SK-N-SH (cell line): ENCODE data around the gene MRPL40. TPM values are rescaled to one million over a fixed set of nuclear protein-coding genes. Genes with fewer than 3 reads are reported as not detected.

Experiments
- CTCF ChIA-PET: fragments of 300-600, 350-600 bp; formaldehyde crosslinking; extraction: SDS; loops from one replicate; lab custom pipeline; 2021; lab: Yijun Ruan, JAX
- POLR2A ChIA-PET: fragments of 350-600 bp; sonication (Branson Sonifier 250); formaldehyde crosslinking; extraction: SDS; loops from one replicate; lab custom pipeline; 2020; ENCODE audit warnings: antibody characterized with exemption, inconsistent platforms; lab: Yijun Ruan, JAX
- DNase-seq: peaks from one replicate; pipeline ENCODE4 v3.0.0; 2012
- H2AFZ ChIP-seq: fragments of 200-600 bp; sonication (generic); 2 replicates; pipeline ENCODE4 v1.8.1; 2016; ENCODE audit warnings: antibody characterized with exemption, mild to moderate bottlenecking, low read depth
- H3F3A ChIP-seq: fragments of 200-600 bp; sonication (generic); replicated peaks from 2 replicates; pipeline ENCODE3; 2016; ENCODE audit warnings: antibody characterized with exemption, mild to moderate bottlenecking; ENCODE audit not compliant: insufficient read depth
- H3K27ac ChIP-seq, 2 experiments: fragments of 200-500 bp in 1 of 2; fragments of 200-600 bp in 1 of 2; sonication (Bioruptor generic) in 1 of 2; sonication (generic), shearing (Covaris generic) in 1 of 2; 2 replicates each; pipeline versions ENCODE4 v1.5.1 to v1.6.1; 2014 to 2016; ENCODE audit warnings: low read depth in 2 of 2, inconsistent platforms in 1 of 2, low read length in 1 of 2, mild to moderate bottlenecking in 1 of 2, mixed read lengths in 1 of 2
- H3K27me3 ChIP-seq: fragments of 200-600 bp; sonication (generic), shearing (Covaris generic); 2 replicates; pipeline ENCODE4 v1.6.1; 2016; ENCODE audit warnings: mixed run types; ENCODE audit not compliant: insufficient read depth
- H3K36me3 ChIP-seq, 2 experiments: fragments of 200-500 bp in 1 of 2; fragments of 200-600 bp in 1 of 2; sonication (Bioruptor generic) in 1 of 2; sonication (generic) in 1 of 2; replicated peaks in 1 of 2; 2 replicates each; pipeline versions ENCODE3 to v1.5.1; 2014 to 2016; ENCODE audit warnings: low read length in 1 of 2, mild to moderate bottlenecking in 1 of 2; ENCODE audit not compliant: insufficient read depth in 2 of 2, control insufficient read depth in 1 of 2
- H3K4me1 ChIP-seq, 2 experiments: fragments of 200-500 bp in 1 of 2; fragments of 200-600 bp in 1 of 2; sonication (Bioruptor generic) in 1 of 2; sonication (generic), shearing (Covaris generic) in 1 of 2; 2 replicates each; pipeline versions ENCODE4 v1.5.1 to v1.6.1; 2014 to 2016; ENCODE audit warnings: low read depth in 1 of 2, low read length in 1 of 2, mixed run types in 1 of 2; ENCODE audit not compliant: insufficient read depth in 2 of 2, control insufficient read depth in 1 of 2
- H3K4me2 ChIP-seq: fragments of 200-600 bp; sonication (generic), shearing (Covaris generic); 2 replicates; pipeline ENCODE4 v1.6.1; 2017; ENCODE audit warnings: mixed run types
- H3K4me3 ChIP-seq, 2 experiments: fragments of 200-500 bp in 1 of 2; fragments of 200-600 bp in 1 of 2; sonication (Bioruptor generic) in 1 of 2; sonication (generic), shearing (Covaris generic) in 1 of 2; 2 replicates each; pipeline versions ENCODE4 v1.5.1 to v1.8.1; 2014 to 2016; ENCODE audit warnings: low read depth in 2 of 2, inconsistent platforms in 1 of 2, low read length in 1 of 2, mild to moderate bottlenecking in 1 of 2, mixed read lengths in 1 of 2, moderate library complexity in 1 of 2
- H3K79me2 ChIP-seq: fragments of 200-600 bp; sonication (generic); 2 replicates; pipeline ENCODE4 v1.8.1; 2017; ENCODE audit warnings: mild to moderate bottlenecking; ENCODE audit not compliant: insufficient read depth
- H3K9ac ChIP-seq: fragments of 200-600 bp; sonication (generic); 2 replicates; pipeline ENCODE4 v1.6.1; 2017; ENCODE audit warnings: mixed run types
- H3K9me2 ChIP-seq: fragments of 200-600 bp; sonication (generic); 2 replicates; pipeline ENCODE4 v1.6.1; 2017; ENCODE audit warnings: mixed run types
- H3K9me3 ChIP-seq: fragments of 200-600 bp; sonication (generic); 2 replicates; pipeline ENCODE4 v1.6.1; 2017; ENCODE audit warnings: mixed run types, mild to moderate bottlenecking, moderate library complexity
- H4K20me1 ChIP-seq: fragments of 200-600 bp; sonication (generic); 2 replicates; pipeline ENCODE4 v1.6.1; 2017; ENCODE audit warnings: mild to moderate bottlenecking, mixed run types; ENCODE audit not compliant: insufficient read depth
- ELF1 ChIP-seq: IDR thresholded peaks from 2 replicates; pipeline ENCODE4 v1.4.0; 2012
- EP300 ChIP-seq, 2 experiments: IDR thresholded peaks; 2 replicates each; pipeline versions ENCODE4 v1.4.0 to v1.6.1; 2012; ENCODE audit warnings: borderline replicate concordance in 1 of 2, low read depth in 1 of 2, low read length in 1 of 2
- EZH2phosphoT487 ChIP-seq: fragments of 200-600 bp; sonication (generic); IDR thresholded peaks from 2 replicates; pipeline ENCODE4 v1.6.1; 2017; ENCODE audit warnings: low read depth, mixed run types, mild to moderate bottlenecking, antibody characterized with exemption, moderate library complexity, borderline replicate concordance
- GABPA ChIP-seq: IDR thresholded peaks from 2 replicates; pipeline ENCODE4 v1.4.0; 2012; ENCODE audit warnings: low read depth, mild to moderate bottlenecking
- GATA2 ChIP-seq: sonication (generic); formaldehyde crosslinking; IDR thresholded peaks from 2 replicates; pipeline ENCODE4 v1.5.0; 2020; ENCODE audit warnings: mild to moderate bottlenecking, missing genetic modification reagents
- NRF1 ChIP-seq: IDR thresholded peaks from 2 replicates; pipeline ENCODE4 v1.6.1; 2012; ENCODE audit warnings: low read depth, mild to moderate bottlenecking, low read length
- POLR2AphosphoS5 ChIP-seq: IDR thresholded peaks from 2 replicates; pipeline ENCODE4 v1.6.1; 2012; ENCODE audit warnings: low read depth, low read length
- RCOR1 ChIP-seq: fragments of 150-350 bp; IDR thresholded peaks from 2 replicates; pipeline ENCODE4 v1.6.1; 2017; ENCODE audit warnings: antibody characterized with exemption, low read length
- SIN3A ChIP-seq: IDR thresholded peaks from 2 replicates; pipeline ENCODE4 v1.6.1; 2012; ENCODE audit warnings: low read depth, mild to moderate bottlenecking, low read length, moderate library complexity, borderline replicate concordance
- TAF1 ChIP-seq: IDR thresholded peaks from 2 replicates; pipeline ENCODE4 v1.6.1; 2012; ENCODE audit warnings: low read depth, mild to moderate bottlenecking, low read length, moderate library complexity, borderline replicate concordance
- TCF12 ChIP-seq: IDR thresholded peaks from 2 replicates; pipeline ENCODE4 v1.4.0; 2012
- TEAD4 ChIP-seq: IDR thresholded peaks from 2 replicates; pipeline ENCODE4 v1.4.0; 2012; ENCODE audit warnings: mild to moderate bottlenecking, borderline replicate concordance; ENCODE audit not compliant: insufficient read depth
- YY1 ChIP-seq: IDR thresholded peaks from 2 replicates; pipeline ENCODE4 v1.4.0; 2012; ENCODE audit warnings: low read depth, mild to moderate bottlenecking
- WGBS: methylation state at CpG from one replicate; pipeline ENCODE4 v1.1.6; 2017; ENCODE audit warnings: low lambda C conversion rate; 5-methylcytosine and 5-hydroxymethylcytosine counted together
- polyA plus RNA-seq, 3 experiments: library from polyadenylated mRNA; depleted of rRNA; stranded (reverse); fragments of >200 nt; gene quantifications; 2 replicates each; pipeline ENCODE4 v1.2.3, GENCODE V29; 2012
- TF ChIP-seq, protein P1 (sequence below): fragments of 200-600 bp; sonication (generic); IDR thresholded peaks from 2 replicates; pipeline ENCODE4 v1.6.1; 2017; ENCODE audit warnings: antibody characterized with exemption, mild to moderate bottlenecking, moderate library complexity
- TF ChIP-seq, protein P2 (sequence below): IDR thresholded peaks from 2 replicates; pipeline ENCODE4; 2012
- TF ChIP-seq, protein P3 (sequence below): fragments of 150-350 bp; IDR thresholded peaks from 2 replicates; pipeline ENCODE4 v1.6.1; 2017; ENCODE audit warnings: antibody characterized with exemption, low read length, low read depth, borderline replicate concordance

Gene MRPL40
- polyA plus RNA-seq, 1 of the 3 experiments (the other 2 are of a cell fraction) = 34.9 TPM

DNA sequence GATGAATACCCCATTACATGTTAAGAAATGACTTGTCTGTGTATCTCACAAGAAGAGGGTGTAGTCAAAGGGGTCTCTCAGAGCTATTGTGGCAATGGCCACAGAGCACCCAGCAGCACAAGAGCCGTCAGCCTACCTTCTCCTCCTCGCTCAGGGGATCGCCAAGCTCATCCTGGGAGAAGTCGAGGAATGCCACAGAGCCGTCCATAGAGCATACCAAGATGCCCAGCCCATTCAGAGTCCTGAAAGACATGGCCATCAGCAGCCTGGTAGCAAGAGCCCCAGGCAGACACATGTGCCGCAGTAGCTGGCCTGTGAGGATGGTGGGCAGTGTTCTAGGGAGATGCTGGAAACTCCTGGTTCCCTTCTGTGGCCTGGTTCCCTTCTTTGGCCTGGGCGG lies 44.8 kb upstream of the MRPL40 start (continued):
- TF ChIP-seq GABPA (no peak), POLR2AphosphoS5 (no peak), EP300 (IDR thresholded peaks at IDR 0.05; ENCODE audit: borderline replicate concordance in 1 of 2, low read depth in 1 of 2, low read length in 1 of 2) (no peak)

DNA sequence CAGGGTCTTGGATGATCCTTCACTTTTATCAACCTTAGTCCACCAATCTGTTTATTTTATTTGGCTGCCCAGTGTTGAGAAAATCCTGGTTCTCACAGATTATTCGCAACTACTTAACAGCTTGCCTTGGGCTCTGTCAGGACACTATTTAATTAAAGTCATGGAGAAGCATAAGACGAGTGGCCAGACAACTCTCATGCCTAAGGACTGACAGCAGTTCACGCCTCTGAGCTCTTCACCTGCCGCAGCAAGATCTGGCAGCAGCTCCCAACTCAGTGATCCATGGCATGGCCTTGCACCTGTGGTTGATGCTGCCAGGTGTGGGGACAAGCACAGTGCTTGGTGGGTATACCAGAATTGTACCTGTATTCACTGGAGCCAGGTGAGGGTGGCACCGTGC lies 38.6 kb upstream of the MRPL40 start:
- no peak overlapping the region for H3K4me2 ChIP-seq
- no peak for DNase-seq
- H3K4me3 ChIP-seq = no peak overlapping the region
- no peaks in the 10 kb centered on the region for H3F3A ChIP-seq
- H3K36me3 ChIP-seq = peaks cover 44 to 77% of the 10 kb centered on the region in 2 experiments
- H4K20me1 ChIP-seq = no peaks in the 10 kb centered on the region
- no peaks in the 10 kb centered on the region for H3K9me2 ChIP-seq
- WGBS = 75% methylated on average over 4 of the region's 5 CpGs
- CTCF ChIA-PET = interaction anchor here (1.1 to 2.8 kb wide), 3 partner anchors 39 to 236 kb away, joined by 3 to 9 read pairs (median 6); no protein-coding TSS in a partner anchor
- no peak overlapping the region for H3K9ac ChIP-seq
- no peaks in the 10 kb centered on the region for H3K79me2 ChIP-seq
- no peak overlapping the region for H3K27ac ChIP-seq
- H2AFZ ChIP-seq = no peak overlapping the region
- H3K9me3 ChIP-seq = no peaks in the 10 kb centered on the region
- TF ChIP-seq TCF12 (no peak), SIN3A (no peak), GABPA (no peak), TAF1 (no peak), EP300 (IDR thresholded peaks at IDR 0.05; ENCODE audit: borderline replicate concordance in 1 of 2, low read depth in 1 of 2, low read length in 1 of 2) (no peak), RCOR1 (no peak), EZH2phosphoT487 (no peak), ELF1 (no peak), NRF1 (no peak), TEAD4 (no peak), GATA2 (CRISPR knock-in tag) (no peak), YY1 (no peak)
- TF ChIP-seq, protein P1, sequence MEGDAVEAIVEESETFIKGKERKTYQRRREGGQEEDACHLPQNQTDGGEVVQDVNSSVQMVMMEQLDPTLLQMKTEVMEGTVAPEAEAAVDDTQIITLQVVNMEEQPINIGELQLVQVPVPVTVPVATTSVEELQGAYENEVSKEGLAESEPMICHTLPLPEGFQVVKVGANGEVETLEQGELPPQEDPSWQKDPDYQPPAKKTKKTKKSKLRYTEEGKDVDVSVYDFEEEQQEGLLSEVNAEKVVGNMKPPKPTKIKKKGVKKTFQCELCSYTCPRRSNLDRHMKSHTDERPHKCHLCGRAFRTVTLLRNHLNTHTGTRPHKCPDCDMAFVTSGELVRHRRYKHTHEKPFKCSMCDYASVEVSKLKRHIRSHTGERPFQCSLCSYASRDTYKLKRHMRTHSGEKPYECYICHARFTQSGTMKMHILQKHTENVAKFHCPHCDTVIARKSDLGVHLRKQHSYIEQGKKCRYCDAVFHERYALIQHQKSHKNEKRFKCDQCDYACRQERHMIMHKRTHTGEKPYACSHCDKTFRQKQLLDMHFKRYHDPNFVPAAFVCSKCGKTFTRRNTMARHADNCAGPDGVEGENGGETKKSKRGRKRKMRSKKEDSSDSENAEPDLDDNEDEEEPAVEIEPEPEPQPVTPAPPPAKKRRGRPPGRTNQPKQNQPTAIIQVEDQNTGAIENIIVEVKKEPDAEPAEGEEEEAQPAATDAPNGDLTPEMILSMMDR = no peak
- TF ChIP-seq, protein P2, sequence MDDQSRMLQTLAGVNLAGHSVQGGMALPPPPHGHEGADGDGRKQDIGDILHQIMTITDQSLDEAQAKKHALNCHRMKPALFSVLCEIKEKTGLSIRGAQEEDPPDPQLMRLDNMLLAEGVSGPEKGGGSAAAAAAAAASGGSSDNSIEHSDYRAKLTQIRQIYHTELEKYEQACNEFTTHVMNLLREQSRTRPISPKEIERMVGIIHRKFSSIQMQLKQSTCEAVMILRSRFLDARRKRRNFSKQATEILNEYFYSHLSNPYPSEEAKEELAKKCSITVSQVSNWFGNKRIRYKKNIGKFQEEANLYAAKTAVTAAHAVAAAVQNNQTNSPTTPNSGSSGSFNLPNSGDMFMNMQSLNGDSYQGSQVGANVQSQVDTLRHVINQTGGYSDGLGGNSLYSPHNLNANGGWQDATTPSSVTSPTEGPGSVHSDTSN = no peak
- TF ChIP-seq, protein P3, sequence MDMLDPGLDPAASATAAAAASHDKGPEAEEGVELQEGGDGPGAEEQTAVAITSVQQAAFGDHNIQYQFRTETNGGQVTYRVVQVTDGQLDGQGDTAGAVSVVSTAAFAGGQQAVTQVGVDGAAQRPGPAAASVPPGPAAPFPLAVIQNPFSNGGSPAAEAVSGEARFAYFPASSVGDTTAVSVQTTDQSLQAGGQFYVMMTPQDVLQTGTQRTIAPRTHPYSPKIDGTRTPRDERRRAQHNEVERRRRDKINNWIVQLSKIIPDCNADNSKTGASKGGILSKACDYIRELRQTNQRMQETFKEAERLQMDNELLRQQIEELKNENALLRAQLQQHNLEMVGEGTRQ = no peak
- TF ChIP-seq, all 33 proteins: peak for 0
- no peaks in the 10 kb centered on the region for H3K27me3 ChIP-seq
- POLR2A ChIA-PET = no interaction called here
- H3K4me1 ChIP-seq = no peaks in the 10 kb centered on the region
